HCT116 (cell line): ENCODE measurements around the gene CCL21.

ENCODE experiments used
- POLR2AphosphoS5 ChIP-seq: IDR thresholded peaks from 2 replicates; pipeline ENCODE4 v1.6.1; 2011; ENCODE audit warnings: mild to moderate bottlenecking, low read depth, low read length, moderate library complexity
- SP1 ChIP-seq: IDR thresholded peaks from 2 replicates; pipeline ENCODE4 v1.6.1; 2012; ENCODE audit warnings: low read depth
- ZFX ChIP-seq: fragments of 450-650 bp; IDR thresholded peaks from 2 replicates; pipeline ENCODE4 v1.6.1; 2017
- TF ChIP-seq, protein P1 (sequence below), 3 experiments: fragments of 200-600 bp in 1 of 3; sonication (generic) in 1 of 3; IDR thresholded peaks in 2 of 3; conservative IDR thresholded peaks in 1 of 3; 2 replicates each; pipeline ENCODE4 v1.5.1; 2012 to 2017; ENCODE audit warnings: low read depth in 2 of 3, low read length in 2 of 3, antibody characterized with exemption in 1 of 3, borderline replicate concordance in 1 of 3, control low read depth in 1 of 3, mild to moderate bottlenecking in 1 of 3, mixed read lengths in 1 of 3, mixed run types in 1 of 3, moderate library complexity in 1 of 3; ENCODE audit not compliant: insufficient read depth in 1 of 3

- TF ChIP-seq, protein P1, sequence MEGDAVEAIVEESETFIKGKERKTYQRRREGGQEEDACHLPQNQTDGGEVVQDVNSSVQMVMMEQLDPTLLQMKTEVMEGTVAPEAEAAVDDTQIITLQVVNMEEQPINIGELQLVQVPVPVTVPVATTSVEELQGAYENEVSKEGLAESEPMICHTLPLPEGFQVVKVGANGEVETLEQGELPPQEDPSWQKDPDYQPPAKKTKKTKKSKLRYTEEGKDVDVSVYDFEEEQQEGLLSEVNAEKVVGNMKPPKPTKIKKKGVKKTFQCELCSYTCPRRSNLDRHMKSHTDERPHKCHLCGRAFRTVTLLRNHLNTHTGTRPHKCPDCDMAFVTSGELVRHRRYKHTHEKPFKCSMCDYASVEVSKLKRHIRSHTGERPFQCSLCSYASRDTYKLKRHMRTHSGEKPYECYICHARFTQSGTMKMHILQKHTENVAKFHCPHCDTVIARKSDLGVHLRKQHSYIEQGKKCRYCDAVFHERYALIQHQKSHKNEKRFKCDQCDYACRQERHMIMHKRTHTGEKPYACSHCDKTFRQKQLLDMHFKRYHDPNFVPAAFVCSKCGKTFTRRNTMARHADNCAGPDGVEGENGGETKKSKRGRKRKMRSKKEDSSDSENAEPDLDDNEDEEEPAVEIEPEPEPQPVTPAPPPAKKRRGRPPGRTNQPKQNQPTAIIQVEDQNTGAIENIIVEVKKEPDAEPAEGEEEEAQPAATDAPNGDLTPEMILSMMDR (IDR thresholded peaks at IDR 0.05 in 2 of 3, conservative IDR thresholded peaks at IDR 0.05 in 1 of 3; ENCODE audit: borderline replicate concordance in 1 of 3, insufficient read depth in 1 of 3, low read depth in 2 of 3, low read length in 2 of 3): no peak
- no peak for TF ChIP-seq SP1
- no peak for TF ChIP-seq ZFX
- TF ChIP-seq POLR2AphosphoS5: no peak
Observed at GRCh38 chr9:34746526-34746925, 36.6 kb upstream of the CCL21 start.
